ENCODE measurements around the gene RGPD3. TPM values are rescaled to one million over a fixed set of nuclear protein-coding genes. Genes with fewer than 3 reads are reported as not detected.
"Not testable (repeated sequence)": the region's sequence is repeated elsewhere in the genome, so short reads cannot be mapped to it uniquely, and the experiment has no call there.

Gene RGPD3
- total RNA-seq (2022) (not detected in 2 replicates), Bru-seq, nascent RNA (percentile 13 among the genes with signal in this experiment), BruChase-seq, experiment 1, labeled RNA remaining after a 6-hour chase (percentile 6 among the genes with signal in this experiment), BruChase-seq, experiment 2, labeled RNA remaining after a 2-hour chase (percentile 8 among the genes with signal in this experiment)
- long read RNA-seq: 0 reads

GRCh38 chr2:106468107-106468506 is at the start of gene RGPD3:
TSS of gene RGPD3 (minus strand) at chr2:106468413. CDS start at chr2:106468288, 125 bp downstream.
- H3K27me3 Mint-ChIP-seq (ENCODE audit: unreplicated experiment): peaks cover 14% of the 10 kb centered on the region
- intact Hi-C loops (cut with micrococcal nuclease; ENCODE audit: unreplicated experiment): loop anchor here (10.0 kb wide), 1 partner anchor 363 kb away; no protein-coding TSS in a partner anchor
- H3K27ac Mint-ChIP-seq (ENCODE audit: unreplicated experiment); H3K9me3 Mint-ChIP-seq (ENCODE audit: low read depth, unreplicated experiment); CTCF ChIA-PET; H3K36me3 Mint-ChIP-seq (ENCODE audit: insufficient read depth, unreplicated experiment); DNase-seq; BruUV-seq (replicated peaks); H3K4me3 Mint-ChIP-seq (ENCODE audit: low read depth, unreplicated experiment); H3K4me1 Mint-ChIP-seq (ENCODE audit: low read depth, unreplicated experiment): not testable (repeated sequence)

- intact Hi-C loops (cut with micrococcal nuclease; ENCODE audit: unreplicated experiment): no loop called here
- no peaks in the 10 kb centered on the region for H3K9me3 Mint-ChIP-seq (ENCODE audit: low read depth, unreplicated experiment)
- peaks cover 16% of the 10 kb centered on the region for H3K27me3 Mint-ChIP-seq (ENCODE audit: unreplicated experiment)
- CTCF ChIA-PET: no interaction called here
- H3K27ac Mint-ChIP-seq (ENCODE audit: unreplicated experiment): no peak overlapping the region
- no peak for DNase-seq
- BruUV-seq (replicated peaks): no TSS peak
- H3K4me1 Mint-ChIP-seq (ENCODE audit: low read depth, unreplicated experiment): peaks cover 8% of the 10 kb centered on the region
- H3K36me3 Mint-ChIP-seq (ENCODE audit: insufficient read depth, unreplicated experiment): no peaks in the 10 kb centered on the region
- no peak overlapping the region for H3K4me3 Mint-ChIP-seq (ENCODE audit: low read depth, unreplicated experiment)
- TF ChIP-seq, protein P1, sequence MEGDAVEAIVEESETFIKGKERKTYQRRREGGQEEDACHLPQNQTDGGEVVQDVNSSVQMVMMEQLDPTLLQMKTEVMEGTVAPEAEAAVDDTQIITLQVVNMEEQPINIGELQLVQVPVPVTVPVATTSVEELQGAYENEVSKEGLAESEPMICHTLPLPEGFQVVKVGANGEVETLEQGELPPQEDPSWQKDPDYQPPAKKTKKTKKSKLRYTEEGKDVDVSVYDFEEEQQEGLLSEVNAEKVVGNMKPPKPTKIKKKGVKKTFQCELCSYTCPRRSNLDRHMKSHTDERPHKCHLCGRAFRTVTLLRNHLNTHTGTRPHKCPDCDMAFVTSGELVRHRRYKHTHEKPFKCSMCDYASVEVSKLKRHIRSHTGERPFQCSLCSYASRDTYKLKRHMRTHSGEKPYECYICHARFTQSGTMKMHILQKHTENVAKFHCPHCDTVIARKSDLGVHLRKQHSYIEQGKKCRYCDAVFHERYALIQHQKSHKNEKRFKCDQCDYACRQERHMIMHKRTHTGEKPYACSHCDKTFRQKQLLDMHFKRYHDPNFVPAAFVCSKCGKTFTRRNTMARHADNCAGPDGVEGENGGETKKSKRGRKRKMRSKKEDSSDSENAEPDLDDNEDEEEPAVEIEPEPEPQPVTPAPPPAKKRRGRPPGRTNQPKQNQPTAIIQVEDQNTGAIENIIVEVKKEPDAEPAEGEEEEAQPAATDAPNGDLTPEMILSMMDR (IDR thresholded peaks at IDR 0.05; ENCODE audit: unreplicated experiment): no peak
Observed at GRCh38 chr2:106517329-106517728, 49.1 kb upstream of the RGPD3 start.

GRCh38 chr2:106516864-106517263 is 48.7 kb upstream of the RGPD3 start:
- intact Hi-C loops (cut with micrococcal nuclease; ENCODE audit: unreplicated experiment): no loop called here
- CTCF ChIA-PET: no interaction called here
- H3K27me3 Mint-ChIP-seq (ENCODE audit: unreplicated experiment): peaks cover 16% of the 10 kb centered on the region
- BruUV-seq (replicated peaks): no TSS peak
- H3K4me3 Mint-ChIP-seq (ENCODE audit: low read depth, unreplicated experiment): no peak overlapping the region
- TF ChIP-seq, protein P1 (IDR thresholded peaks at IDR 0.05; ENCODE audit: unreplicated experiment): no peak
- H3K27ac Mint-ChIP-seq (ENCODE audit: unreplicated experiment): no peak overlapping the region
- no peaks in the 10 kb centered on the region for H3K36me3 Mint-ChIP-seq (ENCODE audit: insufficient read depth, unreplicated experiment)
- peaks cover 13% of the 10 kb centered on the region for H3K4me1 Mint-ChIP-seq (ENCODE audit: low read depth, unreplicated experiment)
- DNase-seq: no peak
- H3K9me3 Mint-ChIP-seq (ENCODE audit: low read depth, unreplicated experiment): no peaks in the 10 kb centered on the region

- peaks cover 16% of the 10 kb centered on the region for H3K4me1 Mint-ChIP-seq (ENCODE audit: low read depth, unreplicated experiment)
- CTCF ChIA-PET: no interaction called here
- TF ChIP-seq, protein P1 (IDR thresholded peaks at IDR 0.05; ENCODE audit: unreplicated experiment): no peak
- no peaks in the 10 kb centered on the region for H3K9me3 Mint-ChIP-seq (ENCODE audit: low read depth, unreplicated experiment)
- intact Hi-C loops (cut with micrococcal nuclease; ENCODE audit: unreplicated experiment): no loop called here
- no peak overlapping the region for H3K4me3 Mint-ChIP-seq (ENCODE audit: low read depth, unreplicated experiment)
- H3K27ac Mint-ChIP-seq (ENCODE audit: unreplicated experiment): no peak overlapping the region
- H3K27me3 Mint-ChIP-seq (ENCODE audit: unreplicated experiment): peaks cover 16% of the 10 kb centered on the region
- H3K36me3 Mint-ChIP-seq (ENCODE audit: insufficient read depth, unreplicated experiment): no peaks in the 10 kb centered on the region
- DNase-seq: no peak
- no TSS peak for BruUV-seq (replicated peaks)
Observed at GRCh38 chr2:106516436-106516835, 48.2 kb upstream of the RGPD3 start.

- DNase-seq: peak; percentile 4
Observed at GRCh38 chr2:106514827-106515226, 46.6 kb upstream of the RGPD3 start.

DNA sequence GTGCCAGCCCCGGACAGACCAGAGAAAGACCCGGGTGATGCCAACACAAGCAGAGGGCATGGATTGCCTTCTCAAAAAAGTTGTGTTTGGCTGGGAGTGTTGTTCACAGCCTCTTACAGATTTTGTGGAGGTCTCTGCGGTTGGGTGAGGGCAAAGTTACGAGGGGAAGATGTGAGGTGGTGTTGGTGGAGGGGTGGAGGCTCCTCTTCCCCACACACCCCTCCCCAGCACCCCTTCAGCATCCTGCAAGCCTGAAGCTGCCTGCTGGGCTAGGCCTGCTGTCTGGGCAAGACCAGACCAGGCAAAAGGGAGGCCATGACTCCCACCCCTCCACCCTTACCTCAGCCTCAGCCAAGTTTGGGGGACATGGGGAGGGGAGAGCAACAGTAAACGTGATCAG is 45.2 kb upstream of the RGPD3 start:
- DNase-seq; intact Hi-C loops (cut with micrococcal nuclease; ENCODE audit: unreplicated experiment); H3K9me3 Mint-ChIP-seq (ENCODE audit: low read depth, unreplicated experiment); H3K27ac Mint-ChIP-seq (ENCODE audit: unreplicated experiment); BruUV-seq (replicated peaks); H3K4me3 Mint-ChIP-seq (ENCODE audit: low read depth, unreplicated experiment); H3K36me3 Mint-ChIP-seq (ENCODE audit: insufficient read depth, unreplicated experiment); H3K27me3 Mint-ChIP-seq (ENCODE audit: unreplicated experiment): not testable (repeated sequence)
- peaks cover 16% of the 10 kb centered on the region for H3K4me1 Mint-ChIP-seq (ENCODE audit: low read depth, unreplicated experiment)
- CTCF ChIA-PET: interaction anchor here (0.7 kb wide), 1 partner anchor 143 kb away, joined by 6 read pairs; no protein-coding TSS in a partner anchor

More at GRCh38 chr2:106514827-106515226, 46.6 kb upstream of the RGPD3 start:
- H3K9me3 Mint-ChIP-seq (ENCODE audit: low read depth, unreplicated experiment); CTCF ChIA-PET; BruUV-seq (replicated peaks); intact Hi-C loops (cut with micrococcal nuclease; ENCODE audit: unreplicated experiment); H3K36me3 Mint-ChIP-seq (ENCODE audit: insufficient read depth, unreplicated experiment); H3K4me3 Mint-ChIP-seq (ENCODE audit: low read depth, unreplicated experiment): not testable (repeated sequence)
- H3K4me1 Mint-ChIP-seq (ENCODE audit: low read depth, unreplicated experiment): peaks cover 16% of the 10 kb centered on the region
- H3K27me3 Mint-ChIP-seq (ENCODE audit: unreplicated experiment): peaks cover 16% of the 10 kb centered on the region
- H3K27ac Mint-ChIP-seq (ENCODE audit: unreplicated experiment): peak overlapping the region; percentile 33

GRCh38 chr2:106511934-106512333 is 43.7 kb upstream of the RGPD3 start:
- H3K4me1 Mint-ChIP-seq (ENCODE audit: low read depth, unreplicated experiment): peaks cover 16% of the 10 kb centered on the region
- CTCF ChIA-PET; BruUV-seq (replicated peaks); DNase-seq; H3K27me3 Mint-ChIP-seq (ENCODE audit: unreplicated experiment); H3K27ac Mint-ChIP-seq (ENCODE audit: unreplicated experiment); intact Hi-C loops (cut with micrococcal nuclease; ENCODE audit: unreplicated experiment); H3K9me3 Mint-ChIP-seq (ENCODE audit: low read depth, unreplicated experiment); H3K36me3 Mint-ChIP-seq (ENCODE audit: insufficient read depth, unreplicated experiment): not testable (repeated sequence)
- H3K4me3 Mint-ChIP-seq (ENCODE audit: low read depth, unreplicated experiment): peak overlapping the region; percentile 32

DNA sequence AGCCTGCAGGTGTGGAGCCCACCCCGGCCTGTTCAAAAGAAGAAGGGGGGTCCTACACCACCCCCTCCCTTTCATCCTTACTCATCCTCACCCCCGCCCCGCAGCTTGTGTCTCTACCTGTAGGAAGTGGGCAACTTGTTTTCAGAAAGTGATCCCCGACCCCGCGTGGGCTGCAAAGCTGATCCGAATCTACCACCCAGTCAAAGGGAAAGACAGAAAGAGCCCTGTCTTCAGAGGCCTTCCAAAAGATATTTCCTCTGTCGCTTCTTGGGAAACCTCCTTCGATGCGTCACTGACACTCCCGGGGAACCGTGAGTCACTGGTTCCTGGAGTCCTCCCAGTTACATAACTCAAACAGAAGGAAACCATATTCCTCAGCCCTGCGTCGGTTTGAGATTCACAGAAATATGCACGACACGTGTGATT is 43.3 kb upstream of the RGPD3 start:
- intact Hi-C loops (cut with micrococcal nuclease; ENCODE audit: unreplicated experiment); H3K27me3 Mint-ChIP-seq (ENCODE audit: unreplicated experiment); H3K36me3 Mint-ChIP-seq (ENCODE audit: insufficient read depth, unreplicated experiment); H3K9me3 Mint-ChIP-seq (ENCODE audit: low read depth, unreplicated experiment); H3K27ac Mint-ChIP-seq (ENCODE audit: unreplicated experiment); BruUV-seq (replicated peaks); CTCF ChIA-PET: not testable (repeated sequence)
- H3K4me1 Mint-ChIP-seq (ENCODE audit: low read depth, unreplicated experiment): peaks cover 16% of the 10 kb centered on the region
- peak; percentile 69 for DNase-seq
- peak overlapping the region; percentile 32 for H3K4me3 Mint-ChIP-seq (ENCODE audit: low read depth, unreplicated experiment)
